Right cardiac atrium (tissue), 5 donors: ENCODE results near the gene MUC22. TPM values are rescaled to one million over a fixed set of nuclear protein-coding genes. Genes with fewer than 3 reads are reported as not detected.
"Not testable (repeated sequence)": the region's sequence is repeated elsewhere in the genome, so short reads cannot be mapped to it uniquely, and the experiment has no call there.

Experiments used
- ATAC-seq, 2 donors: fragments of 200-7000 bp; cut with Tn5 transposase; one replicate each; pipeline versions ENCODE4 v1.8.0 to v1.9.1; 2020; ENCODE audit warnings: moderate library complexity in 2 of 2, mild to moderate bottlenecking in 1 of 2
- DNase-seq, 3 donors: peaks; one replicate each; pipeline ENCODE4 v3.0.0-alpha.2; 2020
- H3K27ac ChIP-seq: one replicate; pipeline ENCODE4 v1.5.1; 2013; ENCODE audit warnings: mild to moderate bottlenecking, low read length, control low read depth, moderate library complexity
- H3K27me3 ChIP-seq: one replicate; pipeline ENCODE4 v1.6.1; 2013; ENCODE audit not compliant: control insufficient read depth, insufficient read depth
- H3K4me1 ChIP-seq: one replicate; pipeline ENCODE4 v1.6.1; 2013; ENCODE audit warnings: low read length; ENCODE audit not compliant: control insufficient read depth, insufficient read depth
- H3K4me3 ChIP-seq: one replicate; pipeline ENCODE4 v1.5.1; 2013; ENCODE audit warnings: low read length, control low read depth
- H3K9me3 ChIP-seq: one replicate; pipeline ENCODE4 v1.6.1; 2013; ENCODE audit warnings: low read length; ENCODE audit not compliant: control insufficient read depth
- WGBS: extraction: QIAGEN DNeasy Blood & Tissue Kit; methylation state at CpG from one replicate; pipeline ENCODE4 v1.1.7; 2013; 5-methylcytosine and 5-hydroxymethylcytosine counted together
- intact Hi-C, 4 donors: fragments of 100-400 bp; cut with DNase I; formaldehyde crosslinking; loops; one replicate each; pipeline versions ENCODE4 v1.11.0 to v1.14.0; 2022 to 2023
- polyA plus RNA-seq: library from polyadenylated mRNA; stranded (reverse); fragments of 200-250 nt; gene quantifications from one replicate; pipeline ENCODE4 v1.2.3, GENCODE V29; 2013
- total RNA-seq, 4 donors: library from RNA; stranded (reverse); fragmentation: NEBNext Ultra II Directional; extraction: Animal tissue kit (Norgen Biotek cat#: 25700); gene quantifications; one replicate each; pipeline ENCODE4 v1.2.1, GENCODE V29; 2021
- donor health status: healthy with polysubstance abuse.
- donor health status: DM: no; HTN: yes; CAD: no.
- donor health status: DM: no; HTN: no; CAD: no.
- donor health status: DM: no; HTN: yes; CAD: no; lungs with severe emphysema.
- donor health status: DM: yes; HTN: yes; CAD: no.

The MUC22 gene
- total and polyA plus RNA-seq, 5 donors = 0.06 to 0.14 (median 0.10) TPM; not detected in 1

DNA sequence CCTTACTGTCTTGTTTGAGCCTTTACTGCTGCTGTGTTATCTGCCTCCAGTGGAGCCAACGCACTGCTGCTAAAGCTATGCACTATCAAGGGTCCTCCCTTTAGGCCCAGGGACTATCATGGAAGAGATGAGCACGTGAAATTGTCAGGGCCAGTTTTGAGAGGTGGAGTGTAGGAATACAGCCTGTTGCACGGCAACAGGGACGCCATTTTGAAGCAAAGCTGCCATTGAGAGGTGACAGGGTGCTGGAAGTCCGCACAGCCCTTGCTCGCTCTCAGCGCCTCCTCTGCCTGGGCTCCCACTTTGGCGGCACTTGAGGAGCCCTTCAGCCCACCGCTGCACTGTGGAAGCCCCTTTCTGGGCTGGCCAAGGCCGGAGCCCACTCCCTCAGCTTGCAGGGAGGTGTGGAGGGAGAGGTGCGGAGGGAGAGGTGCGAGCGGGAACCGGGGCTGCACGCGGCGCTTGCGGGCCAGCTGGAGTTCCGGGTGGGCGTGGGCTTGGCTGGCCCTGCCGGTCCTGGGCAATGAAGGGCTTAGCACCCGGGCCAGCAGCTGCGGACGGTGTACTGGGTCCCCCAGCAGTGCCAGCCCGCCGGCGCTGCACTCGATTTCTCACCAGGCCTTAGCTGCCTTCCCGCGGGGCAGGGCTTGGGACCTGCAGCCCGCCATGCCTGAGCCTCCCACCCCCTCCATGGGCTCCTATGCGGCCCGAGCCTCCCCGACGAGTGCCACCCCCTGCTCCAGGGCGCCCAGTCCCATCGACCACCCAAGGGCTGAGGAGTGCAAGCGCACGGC is 10.0 kb upstream of the MUC22 start:
- H3K27me3 ChIP-seq, H3K4me3 ChIP-seq, H3K4me1 ChIP-seq, H3K9me3 ChIP-seq, ATAC-seq, DNase-seq, intact Hi-C loops, H3K27ac ChIP-seq: not testable (repeated sequence)
- 93% methylated on average over 39 of the region's 39 CpGs for WGBS

DNA sequence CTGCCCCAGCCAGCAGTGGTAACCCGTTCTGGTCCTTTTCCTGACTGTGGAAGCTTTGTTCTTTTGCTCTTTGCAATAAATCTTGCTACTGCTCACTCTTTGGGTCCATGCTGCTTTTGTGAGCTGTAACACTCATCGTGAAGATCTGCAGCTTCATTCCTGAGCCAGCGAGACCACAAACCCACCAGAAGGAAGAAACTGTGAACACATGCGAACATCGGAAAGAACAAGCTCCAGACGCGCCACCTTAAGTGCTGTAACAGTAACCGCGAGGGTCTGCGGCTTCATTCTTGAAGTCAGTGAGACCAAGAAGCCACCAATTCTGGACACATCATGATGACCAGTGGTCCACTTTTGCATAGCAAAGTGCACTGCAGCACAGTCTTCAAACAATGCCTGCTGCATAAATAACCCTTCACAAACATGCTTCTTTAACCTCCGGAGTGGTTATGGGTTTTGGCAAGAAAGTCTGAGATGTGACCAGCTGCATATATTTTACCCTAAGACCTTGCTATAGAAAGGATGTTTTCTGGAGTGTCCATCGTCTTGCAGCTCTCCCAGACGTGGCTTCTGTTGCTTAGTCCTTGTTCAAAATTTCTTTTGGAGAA is 8.9 kb upstream of the MUC22 start:
- no peak overlapping the region for H3K27ac ChIP-seq
- H3K9me3 ChIP-seq = no peaks in the 10 kb centered on the region
- no peak for DNase-seq
- peaks cover 3% of the 10 kb centered on the region for H3K4me1 ChIP-seq
- 86% methylated on average over 13 of the region's 13 CpGs for WGBS
- no peak for ATAC-seq
- H3K27me3 ChIP-seq = no peaks in the 10 kb centered on the region
- H3K4me3 ChIP-seq = no peak overlapping the region
- intact Hi-C loops = no loop called here

DNA sequence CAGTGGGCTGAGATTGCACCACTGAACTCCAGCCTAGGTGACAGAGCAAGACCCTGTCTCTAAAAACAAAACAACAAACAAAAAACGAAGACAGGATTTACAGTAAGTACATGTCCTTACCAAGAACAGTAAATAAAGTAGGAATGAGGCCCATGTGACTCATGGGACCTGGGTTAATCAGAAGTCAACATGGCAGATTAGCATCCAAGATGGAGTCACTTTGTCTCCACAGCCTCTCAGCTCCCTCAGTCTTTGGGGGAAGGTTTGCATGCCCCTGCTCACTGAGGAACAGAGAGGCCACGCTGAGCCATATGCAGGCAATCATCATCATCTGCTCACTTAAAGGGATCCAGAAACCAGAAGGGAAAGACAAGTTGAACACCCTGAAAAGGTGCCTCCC is 7.8 kb upstream of the MUC22 start:
- Histone ChIP-seq H3K9me3 (no peaks in the 10 kb centered on the region), H3K27ac (no peak overlapping the region), H3K4me3 (no peak overlapping the region), H3K27me3 (no peaks in the 10 kb centered on the region), H3K4me1 (peaks cover 3% of the 10 kb centered on the region)
- ATAC-seq (no peak), DNase-seq (no peak)
- 69% methylated on average over 2 of the region's 2 CpGs for WGBS
- intact Hi-C loops = no loop called here

GRCh38 chr6:31004794-31005193 is 5.5 kb upstream of the MUC22 start:
- Histone ChIP-seq H3K9me3 (no peaks in the 10 kb centered on the region), H3K4me3 (no peak overlapping the region), H3K4me1 (peaks cover 3% of the 10 kb centered on the region), H3K27ac (no peak overlapping the region), H3K27me3 (no peaks in the 10 kb centered on the region)
- intact Hi-C loops = no loop called here
- no peak for ATAC-seq
- DNase-seq = no peak
- WGBS = 67% methylated on average over 4 of the region's 4 CpGs

- DNase-seq (no peak), ATAC-seq (peak; percentile 62 to 63)
- Histone ChIP-seq H3K9me3 (no peaks in the 10 kb centered on the region), H3K4me1 (peaks cover 3% of the 10 kb centered on the region), H3K4me3 (no peak overlapping the region), H3K27ac (peak overlapping the region; percentile 52), H3K27me3 (no peaks in the 10 kb centered on the region)
- 72% methylated on average over 9 of the region's 9 CpGs for WGBS
- intact Hi-C loops = no loop called here
Measured at GRCh38 chr6:31005249-31006020, 4.8 kb upstream of the MUC22 start.

DNA sequence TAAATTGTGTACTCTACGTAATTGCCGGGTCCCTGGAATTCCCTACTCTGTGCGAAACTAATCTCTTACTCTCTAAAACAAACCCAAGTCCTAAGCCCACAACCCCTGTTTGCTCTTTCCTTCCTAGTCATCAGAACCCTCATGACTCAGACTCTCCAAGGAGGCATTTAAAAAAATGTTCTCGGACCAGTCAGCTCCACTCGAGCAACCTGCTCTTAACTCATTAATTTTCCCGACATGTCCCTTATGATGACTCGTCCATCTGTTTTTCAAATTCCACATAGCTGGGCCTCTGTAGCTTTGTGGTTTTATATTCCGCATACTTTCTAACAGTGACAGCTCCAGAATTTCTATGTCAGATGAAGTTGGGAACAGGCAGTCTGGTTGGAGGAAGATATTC is 2.6 kb upstream of the MUC22 start:
- intact Hi-C loops = no loop called here
- ATAC-seq (no peak), DNase-seq (no peak)
- 55% methylated on average over 8 of the region's 8 CpGs for WGBS
- Histone ChIP-seq H3K9me3 (no peaks in the 10 kb centered on the region), H3K27me3 (no peaks in the 10 kb centered on the region), H3K27ac (no peak overlapping the region), H3K4me3 (no peak overlapping the region), H3K4me1 (peaks cover 3% of the 10 kb centered on the region)

GRCh38 chr6:31008165-31008564 is 2.1 kb upstream of the MUC22 start:
- intact Hi-C loops = no loop called here
- Histone ChIP-seq H3K4me3 (no peak overlapping the region), H3K27ac (no peak overlapping the region), H3K4me1 (peaks cover 3% of the 10 kb centered on the region), H3K27me3 (no peaks in the 10 kb centered on the region), H3K9me3 (no peaks in the 10 kb centered on the region)
- DNase-seq (no peak), ATAC-seq (no peak)
- 53% methylated on average over 4 of the region's 4 CpGs for WGBS

DNA sequence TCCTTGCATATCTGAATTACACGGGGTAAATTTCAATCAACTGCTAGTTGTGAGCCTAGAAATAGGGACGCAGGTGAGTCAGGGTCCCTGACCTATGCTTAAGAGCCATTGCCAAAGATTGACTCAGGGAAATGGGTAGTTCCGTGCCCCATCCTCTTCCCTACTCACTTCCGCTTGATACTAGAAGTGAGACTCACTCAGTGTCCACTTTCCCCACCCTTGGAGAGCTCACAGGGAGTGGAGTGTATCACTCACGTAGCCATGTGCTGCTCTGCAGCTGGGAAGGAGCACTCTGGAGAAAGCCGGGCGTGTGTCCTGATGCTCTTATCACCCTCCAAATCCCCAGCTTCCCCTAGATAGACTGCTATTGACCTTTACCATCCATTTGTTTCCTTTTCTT is 543 bp upstream of the MUC22 start:
- Histone ChIP-seq H3K27me3 (no peaks in the 10 kb centered on the region), H3K4me3 (no peak overlapping the region), H3K4me1 (no peaks in the 10 kb centered on the region), H3K27ac (no peak overlapping the region), H3K9me3 (no peaks in the 10 kb centered on the region)
- intact Hi-C loops = no loop called here
- DNase-seq (no peak), ATAC-seq (no peak)
- 63% methylated on average over 7 of the region's 7 CpGs for WGBS

- H3K4me3 ChIP-seq = no peak overlapping the region
- no peak for DNase-seq
- ATAC-seq = no peak
- no peaks in the 10 kb centered on the region for H3K27me3 ChIP-seq
- no peaks in the 10 kb centered on the region for H3K9me3 ChIP-seq
- WGBS = 57% methylated on average over 6 of the region's 6 CpGs
- H3K4me1 ChIP-seq = no peaks in the 10 kb centered on the region
- intact Hi-C loops = no loop called here
- H3K27ac ChIP-seq = no peak overlapping the region
Measured at GRCh38 chr6:31011153-31011552, 879 bp downstream of the MUC22 start.

- no peak for DNase-seq
- H3K4me1 ChIP-seq = no peaks in the 10 kb centered on the region
- 92% methylated on average over 36 of the region's 36 CpGs for WGBS
- H3K4me3 ChIP-seq = no peak overlapping the region
- peak in 1 of 2 donors; percentile 13 for ATAC-seq
- no peaks in the 10 kb centered on the region for H3K9me3 ChIP-seq
- H3K27ac ChIP-seq = no peak overlapping the region
- intact Hi-C loops = no loop called here
- H3K27me3 ChIP-seq = no peaks in the 10 kb centered on the region
Measured at GRCh38 chr6:31016659-31017299, 6.5 kb downstream of the MUC22 start.

- DNase-seq, H3K27ac ChIP-seq, intact Hi-C loops, H3K4me1 ChIP-seq, H3K27me3 ChIP-seq, H3K4me3 ChIP-seq, ATAC-seq, H3K9me3 ChIP-seq: not testable (repeated sequence)
- 93% methylated on average over 3 of the region's 3 CpGs for WGBS
Measured at GRCh38 chr6:31017436-31017835, 7.2 kb downstream of the MUC22 start.
